ENCODE results near the gene KCNK7. TPM values are rescaled to one million over a fixed set of nuclear protein-coding genes. Genes with fewer than 3 reads are reported as not detected.

Gene KCNK7
- total RNA-seq, 1 experiment from 2014 or later, result not detected

GRCh38 chr11:65611758-65612603 is 16.4 kb upstream of the KCNK7 start:
- DNase-seq (ENCODE audit: low read depth), result no peak

GRCh38 chr11:65611028-65611757 is 15.6 kb upstream of the KCNK7 start:
- peak; percentile 31 for DNase-seq (ENCODE audit: low read depth)

- no peak for DNase-seq (ENCODE audit: low read depth)
Observed at GRCh38 chr11:65610404-65610803, 14.8 kb upstream of the KCNK7 start.

GRCh38 chr11:65609665-65610064 is 14.1 kb upstream of the KCNK7 start:
- no peak for DNase-seq (ENCODE audit: low read depth)

- DNase-seq (ENCODE audit: low read depth), result no peak
Observed at GRCh38 chr11:65609229-65609628, 13.6 kb upstream of the KCNK7 start.

GRCh38 chr11:65607614-65608426 is 12.2 kb upstream of the KCNK7 start:
- DNase-seq (ENCODE audit: low read depth), result no peak

- DNase-seq (ENCODE audit: low read depth), result peak; percentile 25
Observed at GRCh38 chr11:65606876-65607613, 11.4 kb upstream of the KCNK7 start.

- DNase-seq (ENCODE audit: low read depth), result no peak
Observed at GRCh38 chr11:65604258-65604657, 8.7 kb upstream of the KCNK7 start.

- no peak for DNase-seq (ENCODE audit: low read depth)
Observed at GRCh38 chr11:65599955-65600246, 4.3 kb upstream of the KCNK7 start.

GRCh38 chr11:65599216-65599954 is 3.8 kb upstream of the KCNK7 start:
- no peak for DNase-seq (ENCODE audit: low read depth)

GRCh38 chr11:65598258-65598699 is 2.7 kb upstream of the KCNK7 start:
- DNase-seq (ENCODE audit: low read depth), result no peak

GRCh38 chr11:65596520-65596919 is 920 bp upstream of the KCNK7 start:
- no peak for DNase-seq (ENCODE audit: low read depth)

- DNase-seq (ENCODE audit: low read depth), result no peak
Observed at GRCh38 chr11:65595131-65595530, 469 bp downstream of the KCNK7 start.

GRCh38 chr11:65593518-65594414 is 1.8 kb downstream of the KCNK7 start:
- no peak for DNase-seq (ENCODE audit: low read depth)

- no peak for DNase-seq (ENCODE audit: low read depth)
Observed at GRCh38 chr11:65592858-65593517, 2.6 kb downstream of the KCNK7 start.

- no peak for DNase-seq (ENCODE audit: low read depth)
Observed at GRCh38 chr11:65591939-65592857, 3.4 kb downstream of the KCNK7 start.

- no peak for DNase-seq (ENCODE audit: low read depth)
Observed at GRCh38 chr11:65590240-65590738, 5.3 kb downstream of the KCNK7 start.

Measured in HT1080 (cell line).